Liver (tissue), 9 donors: ENCODE results near the gene KAZN. TPM values are rescaled to one million over a fixed set of nuclear protein-coding genes. Genes with fewer than 3 reads are reported as not detected.

ENCODE experiments used
- DNase-seq: peaks from one replicate; pipeline ENCODE4 v3.0.0-alpha.2; 2017; ENCODE audit warnings: low spot score
- H3K27ac ChIP-seq, 2 donors: one replicate each; pipeline ENCODE4 v1.7.0; 2013; ENCODE audit warnings: inconsistent platforms in 2 of 2, low read length in 2 of 2, control low read depth in 1 of 2, low read depth in 1 of 2, mild to moderate bottlenecking in 1 of 2
- H3K27me3 ChIP-seq, 4 donors: one replicate each; pipeline versions ENCODE4 v1.6.1 to v1.7.0; 2013; ENCODE audit warnings: low read length in 3 of 4, inconsistent platforms in 1 of 4, mild to moderate bottlenecking in 1 of 4, moderate library complexity in 1 of 4; ENCODE audit not compliant: control insufficient read depth in 4 of 4, insufficient read depth in 4 of 4
- H3K36me3 ChIP-seq, 4 donors: one replicate each; pipeline versions ENCODE4 v1.6.1 to v1.7.0; 2013; ENCODE audit warnings: low read length in 3 of 4, mild to moderate bottlenecking in 3 of 4, low read depth in 1 of 4, moderate library complexity in 1 of 4; ENCODE audit not compliant: control insufficient read depth in 4 of 4, insufficient read depth in 3 of 4
- H3K4me1 ChIP-seq, 4 donors: one replicate each; pipeline versions ENCODE4 v1.6.1 to v1.7.0; 2013; ENCODE audit warnings: low read length in 3 of 4, mild to moderate bottlenecking in 3 of 4, moderate library complexity in 1 of 4; ENCODE audit not compliant: control insufficient read depth in 4 of 4, insufficient read depth in 4 of 4
- H3K4me3 ChIP-seq, 3 donors: one replicate each; pipeline versions ENCODE4 v1.6.1 to v1.7.0; 2013; ENCODE audit warnings: low read length in 3 of 3, control low read depth in 1 of 3, low read depth in 1 of 3, mild to moderate bottlenecking in 1 of 3
- H3K9ac ChIP-seq, 2 donors: one replicate each; pipeline ENCODE4 v1.7.0; 2013; ENCODE audit warnings: low read length in 2 of 2, mild to moderate bottlenecking in 2 of 2, moderate library complexity in 2 of 2, control low read depth in 1 of 2, low read depth in 1 of 2
- H3K9me3 ChIP-seq, 4 donors: one replicate each; pipeline versions ENCODE4 v1.6.1 to v1.7.0; 2013; ENCODE audit warnings: low read length in 3 of 4; ENCODE audit not compliant: control insufficient read depth in 4 of 4
- EGR1 ChIP-seq, 2 donors: IDR thresholded peaks; 2 replicates each; pipeline ENCODE4 v1.6.1; 2016 to 2018; ENCODE audit warnings: antibody characterized with exemption in 2 of 2, low read depth in 2 of 2
- FOXA1 ChIP-seq: IDR thresholded peaks from 2 replicates; pipeline ENCODE4 v1.6.1; 2016; ENCODE audit warnings: antibody characterized with exemption
- FOXA2 ChIP-seq: IDR thresholded peaks from 2 replicates; pipeline ENCODE4 v1.6.1; 2016; ENCODE audit warnings: antibody characterized with exemption
- GABPA ChIP-seq, 2 donors: IDR thresholded peaks in 1 of 2; conservative IDR thresholded peaks in 1 of 2; 2 replicates each; pipeline ENCODE4 v1.6.1; 2016; ENCODE audit warnings: antibody characterized with exemption in 2 of 2, mild to moderate bottlenecking in 1 of 2, moderate library complexity in 1 of 2
- HNF4A ChIP-seq, 2 donors: conservative IDR thresholded peaks; 2 replicates each; pipeline ENCODE4 v1.6.1; 2016; ENCODE audit warnings: antibody characterized with exemption in 2 of 2, mild to moderate bottlenecking in 2 of 2
- HNF4G ChIP-seq: IDR thresholded peaks from 2 replicates; pipeline ENCODE4 v1.6.1; 2016; ENCODE audit warnings: antibody characterized with exemption
- JUND ChIP-seq, 2 donors: IDR thresholded peaks; 2 replicates each; pipeline ENCODE4 v1.6.1; 2016; ENCODE audit warnings: antibody characterized with exemption in 2 of 2
- MAX ChIP-seq: IDR thresholded peaks from 2 replicates; pipeline ENCODE4 v1.6.1; 2016; ENCODE audit warnings: antibody characterized with exemption
- NR2F2 ChIP-seq: IDR thresholded peaks from 2 replicates; pipeline ENCODE4 v1.6.1; 2016; ENCODE audit warnings: antibody characterized with exemption
- RAD21 ChIP-seq, 2 donors: IDR thresholded peaks; 2 replicates each; pipeline ENCODE4 v1.6.1; 2016; ENCODE audit warnings: antibody characterized with exemption in 2 of 2, mild to moderate bottlenecking in 2 of 2
- REST ChIP-seq: IDR thresholded peaks from 2 replicates; pipeline ENCODE4 v1.6.1; 2016; ENCODE audit warnings: antibody characterized with exemption, mild to moderate bottlenecking
- RXRA ChIP-seq, 2 donors: IDR thresholded peaks; 2 replicates each; pipeline ENCODE4 v1.6.1; 2017 to 2018; ENCODE audit warnings: antibody characterized with exemption in 2 of 2, mild to moderate bottlenecking in 1 of 2
- SP1 ChIP-seq: IDR thresholded peaks from 2 replicates; pipeline ENCODE4 v1.6.1; 2018; ENCODE audit warnings: antibody characterized with exemption, mild to moderate bottlenecking
- TAF1 ChIP-seq: conservative IDR thresholded peaks from 2 replicates; pipeline ENCODE4 v1.6.1; 2016; ENCODE audit warnings: antibody characterized with exemption, mild to moderate bottlenecking
- YY1 ChIP-seq: IDR thresholded peaks from 2 replicates; pipeline ENCODE4 v1.6.1; 2016; ENCODE audit warnings: antibody characterized with exemption, mild to moderate bottlenecking
- ZBTB33 ChIP-seq: IDR thresholded peaks from 2 replicates; pipeline ENCODE4 v1.6.1; 2016; ENCODE audit warnings: antibody characterized with exemption
- WGBS: extraction: QIAGEN DNeasy Blood & Tissue Kit; methylation state at CpG from one replicate; pipeline ENCODE4 v1.1.7; 2013; 5-methylcytosine and 5-hydroxymethylcytosine counted together
- polyA plus RNA-seq, 2 donors: library from polyadenylated mRNA; stranded (reverse) in 1 of 2; unstranded in 1 of 2; fragments of 200-250 nt in 1 of 2; fragments of >200 nt in 1 of 2; fragmentation: Nextera tagmentation in 1 of 2; extraction: Ambion mirVana in 1 of 2; gene quantifications; one replicate each; pipeline versions ENCODE4 v1.2.1 to v1.2.3, GENCODE V29; 2013 to 2015
- total RNA-seq, 2 donors: library from RNA; depleted of rRNA; stranded (reverse); fragments of >200 nt; gene quantifications; one replicate each; pipeline ENCODE4 v1.2.3, GENCODE V29; 2014
- TF ChIP-seq, protein P1 (sequence below): IDR thresholded peaks from 2 replicates; pipeline ENCODE4 v1.6.1; 2016; ENCODE audit warnings: antibody characterized with exemption
- TF ChIP-seq, protein P2 (sequence below): fragments of 150-350 bp; IDR thresholded peaks from 2 replicates; pipeline ENCODE4 v1.5.1; 2017; ENCODE audit warnings: improper control_type of control experiment, low read depth, low read length; ENCODE audit not compliant: missing input control
- donor health status: healthy.
- donor health status: healthy.
- donor health status: healthy.
- donor health status: healthy.
- donor health status: healthy.

KAZN gene
- total and polyA plus RNA-seq, 4 donors, result 1.9 to 6.9 (median 2.4) TPM

DNA sequence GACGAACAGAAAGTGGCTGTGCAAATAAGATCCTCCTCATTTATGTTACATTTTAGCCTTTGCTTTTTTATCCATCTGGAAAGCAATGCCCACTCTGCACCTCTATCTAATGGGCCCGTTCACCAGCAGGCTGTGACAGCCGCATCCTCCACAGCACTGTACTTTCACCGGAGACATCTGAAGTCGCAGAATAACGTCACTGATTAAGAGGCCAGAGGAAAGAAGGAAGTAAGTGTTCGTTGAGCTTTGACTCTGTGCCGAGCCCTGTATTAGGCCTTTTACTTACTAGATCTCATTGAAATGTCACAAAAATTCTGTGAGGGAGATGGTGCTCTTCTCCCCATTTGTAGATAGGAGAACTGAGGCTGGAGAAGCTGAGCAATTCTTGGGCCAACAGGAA is 62.3 kb downstream of the KAZN start:
- H3K27me3 ChIP-seq, result peaks cover 0 to 2% (median 0%) of the 10 kb centered on the region in 4 donors
- H3K36me3 ChIP-seq, result no peaks in the 10 kb centered on the region
- no peaks in the 10 kb centered on the region for H3K4me1 ChIP-seq
- H3K4me3 ChIP-seq, result no peak overlapping the region
- no peak overlapping the region for H3K9ac ChIP-seq
- WGBS, result 64% methylated on average over 8 of the region's 8 CpGs
- TF ChIP-seq REST (no peak), HNF4G (no peak), RAD21 (IDR thresholded peaks at IDR 0.05) (no peak), JUND (IDR thresholded peaks at IDR 0.05) (no peak), HNF4A (conservative IDR thresholded peaks at IDR 0.05) (no peak), NR2F2 (no peak), ZBTB33 (no peak), GABPA (IDR thresholded peaks at IDR 0.05 in 1 of 2, conservative IDR thresholded peaks at IDR 0.05 in 1 of 2) (no peak), RXRA (IDR thresholded peaks at IDR 0.05) (no peak), SP1 (no peak), FOXA2 (no peak), MAX (no peak), EGR1 (IDR thresholded peaks at IDR 0.05; ENCODE audit: low read depth in 2 of 2) (no peak), YY1 (no peak), TAF1 (no peak), FOXA1 (no peak)
- TF ChIP-seq, protein P1, sequence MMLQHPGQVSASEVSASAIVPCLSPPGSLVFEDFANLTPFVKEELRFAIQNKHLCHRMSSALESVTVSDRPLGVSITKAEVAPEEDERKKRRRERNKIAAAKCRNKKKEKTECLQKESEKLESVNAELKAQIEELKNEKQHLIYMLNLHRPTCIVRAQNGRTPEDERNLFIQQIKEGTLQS, result no peak
- TF ChIP-seq, protein P2, sequence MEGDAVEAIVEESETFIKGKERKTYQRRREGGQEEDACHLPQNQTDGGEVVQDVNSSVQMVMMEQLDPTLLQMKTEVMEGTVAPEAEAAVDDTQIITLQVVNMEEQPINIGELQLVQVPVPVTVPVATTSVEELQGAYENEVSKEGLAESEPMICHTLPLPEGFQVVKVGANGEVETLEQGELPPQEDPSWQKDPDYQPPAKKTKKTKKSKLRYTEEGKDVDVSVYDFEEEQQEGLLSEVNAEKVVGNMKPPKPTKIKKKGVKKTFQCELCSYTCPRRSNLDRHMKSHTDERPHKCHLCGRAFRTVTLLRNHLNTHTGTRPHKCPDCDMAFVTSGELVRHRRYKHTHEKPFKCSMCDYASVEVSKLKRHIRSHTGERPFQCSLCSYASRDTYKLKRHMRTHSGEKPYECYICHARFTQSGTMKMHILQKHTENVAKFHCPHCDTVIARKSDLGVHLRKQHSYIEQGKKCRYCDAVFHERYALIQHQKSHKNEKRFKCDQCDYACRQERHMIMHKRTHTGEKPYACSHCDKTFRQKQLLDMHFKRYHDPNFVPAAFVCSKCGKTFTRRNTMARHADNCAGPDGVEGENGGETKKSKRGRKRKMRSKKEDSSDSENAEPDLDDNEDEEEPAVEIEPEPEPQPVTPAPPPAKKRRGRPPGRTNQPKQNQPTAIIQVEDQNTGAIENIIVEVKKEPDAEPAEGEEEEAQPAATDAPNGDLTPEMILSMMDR, result no peak
- no peak for DNase-seq
- no peak overlapping the region for H3K27ac ChIP-seq
- no peaks in the 10 kb centered on the region for H3K9me3 ChIP-seq
